Neural crest cell (in vitro differentiated cells): ENCODE measurements around the gene ZNF385B. TPM values are rescaled to one million over a fixed set of nuclear protein-coding genes. Genes with fewer than 3 reads are reported as not detected.

Experiments
- DNase-seq: peaks from one replicate; pipeline ENCODE4 v3.0.0; 2021; ENCODE audit warnings: low read depth, mixed read lengths, low spot score
- H3K27ac Mint-ChIP-seq: one replicate; pipeline ENCODE4 v1.8.0; 2021; ENCODE audit warnings: mild to moderate bottlenecking, mixed read lengths; ENCODE audit not compliant: unreplicated experiment
- H3K27me3 Mint-ChIP-seq: 2 replicates; pipeline ENCODE4 v1.8.0; 2021; ENCODE audit warnings: low read depth, mild to moderate bottlenecking, mixed read lengths
- H3K36me3 Mint-ChIP-seq: 2 replicates; pipeline ENCODE4 v1.8.0; 2021; ENCODE audit warnings: low read depth, mild to moderate bottlenecking, mixed read lengths
- H3K4me1 Mint-ChIP-seq: 2 replicates; pipeline ENCODE4 v1.8.0; 2021; ENCODE audit warnings: mixed read lengths
- H3K4me3 Mint-ChIP-seq: one replicate; pipeline ENCODE4 v1.8.0; 2021; ENCODE audit warnings: mild to moderate bottlenecking, mixed read lengths
- H3K9me3 Mint-ChIP-seq: 2 replicates; pipeline ENCODE4 v1.8.0; 2021; ENCODE audit warnings: mixed read lengths
- CTCF ChIP-seq: fragments of 200-600 bp; sonication (generic); conservative IDR thresholded peaks from 2 replicates; pipeline ENCODE4 v1.5.0; 2021; ENCODE audit warnings: antibody characterized with exemption, mild to moderate bottlenecking
- total RNA-seq: library from RNA; stranded (reverse); gene quantifications from 2 replicates; pipeline ENCODE4 v1.2.1, GENCODE V29; 2021

ZNF385B gene
- total RNA-seq, 1 donor from 2014 or later = 2.1 TPM

- no peaks in the 10 kb centered on the region for H3K36me3 Mint-ChIP-seq
- no peak for DNase-seq
- no peaks in the 10 kb centered on the region for H3K27me3 Mint-ChIP-seq
- H3K4me1 Mint-ChIP-seq = no peaks in the 10 kb centered on the region
- no peak for TF ChIP-seq CTCF
- H3K27ac Mint-ChIP-seq = no peak overlapping the region
- H3K9me3 Mint-ChIP-seq = no peaks in the 10 kb centered on the region
- H3K4me3 Mint-ChIP-seq = no peak overlapping the region
Measured at GRCh38 chr2:179793902-179794301, 67.5 kb downstream of the ZNF385B start.

GRCh38 chr2:179793238-179793637, 68.2 kb downstream of the ZNF385B start:
- Mint-ChIP-seq H3K4me1 (no peaks in the 10 kb centered on the region), H3K9me3 (no peaks in the 10 kb centered on the region), H3K4me3 (no peak overlapping the region), H3K36me3 (no peaks in the 10 kb centered on the region), H3K27me3 (no peaks in the 10 kb centered on the region), H3K27ac (no peak overlapping the region)
- no peak for TF ChIP-seq CTCF
- no peak for DNase-seq

GRCh38 chr2:179790235-179791217, 70.9 kb downstream of the ZNF385B start:
- Mint-ChIP-seq H3K4me1 (no peaks in the 10 kb centered on the region), H3K27ac (no peak overlapping the region), H3K36me3 (no peaks in the 10 kb centered on the region), H3K27me3 (no peaks in the 10 kb centered on the region), H3K4me3 (no peak overlapping the region), H3K9me3 (no peaks in the 10 kb centered on the region)
- no peak for DNase-seq
- TF ChIP-seq CTCF = no peak

- TF ChIP-seq CTCF = no peak
- DNase-seq = no peak
- H3K27ac Mint-ChIP-seq = no peak overlapping the region
- H3K4me3 Mint-ChIP-seq = no peak overlapping the region
- no peaks in the 10 kb centered on the region for H3K27me3 Mint-ChIP-seq
- no peaks in the 10 kb centered on the region for H3K9me3 Mint-ChIP-seq
- no peaks in the 10 kb centered on the region for H3K36me3 Mint-ChIP-seq
- H3K4me1 Mint-ChIP-seq = no peaks in the 10 kb centered on the region
Measured at GRCh38 chr2:179788104-179788503, 73.3 kb downstream of the ZNF385B start.

- Mint-ChIP-seq H3K36me3 (no peaks in the 10 kb centered on the region), H3K27ac (no peak overlapping the region), H3K9me3 (no peaks in the 10 kb centered on the region), H3K4me1 (no peaks in the 10 kb centered on the region), H3K27me3 (no peaks in the 10 kb centered on the region), H3K4me3 (no peak overlapping the region)
- no peak for TF ChIP-seq CTCF
- DNase-seq = no peak
Measured at GRCh38 chr2:179787601-179788000, 73.8 kb downstream of the ZNF385B start.
